ENCODE data around the gene ZDHHC17. TPM values are rescaled to one million over a fixed set of nuclear protein-coding genes. Genes with fewer than 3 reads are reported as not detected.
A peak's percentile ranks its signal among the peaks of the same experiment; 100 is the strongest.

ZDHHC17 gene
- total RNA-seq, 2 experiments from 2014 or later, result 36.4 to 42.6 TPM

- Mint-ChIP-seq H3K36me3 (ENCODE audit: low read depth) (peaks cover 7% of the 10 kb centered on the region), H3K27ac (peak overlapping the region; percentile 64), H3K4me3 (no peak overlapping the region), H3K27me3 (no peaks in the 10 kb centered on the region), H3K9me3 (no peaks in the 10 kb centered on the region), H3K4me1 (ENCODE audit: low read depth) (peaks cover 52% of the 10 kb centered on the region)
- POLR2A ChIA-PET, result interaction anchor here (1.0 to 2.0 kb wide), 2 partner anchors 26 kb away, joined by 3 to 13 read pairs; partner anchors contain the start of gene ZDHHC17
- H3K36me3 ChIP-seq (ENCODE audit: insufficient read depth, low read length), result no peaks in the 10 kb centered on the region
- DNase-seq, result no peak
- no peak for ATAC-seq (ENCODE audit: poor library complexity)
- H3K4me3 ChIP-seq (ENCODE audit: low read length), result no peak overlapping the region
- TF ChIP-seq, protein P1, sequence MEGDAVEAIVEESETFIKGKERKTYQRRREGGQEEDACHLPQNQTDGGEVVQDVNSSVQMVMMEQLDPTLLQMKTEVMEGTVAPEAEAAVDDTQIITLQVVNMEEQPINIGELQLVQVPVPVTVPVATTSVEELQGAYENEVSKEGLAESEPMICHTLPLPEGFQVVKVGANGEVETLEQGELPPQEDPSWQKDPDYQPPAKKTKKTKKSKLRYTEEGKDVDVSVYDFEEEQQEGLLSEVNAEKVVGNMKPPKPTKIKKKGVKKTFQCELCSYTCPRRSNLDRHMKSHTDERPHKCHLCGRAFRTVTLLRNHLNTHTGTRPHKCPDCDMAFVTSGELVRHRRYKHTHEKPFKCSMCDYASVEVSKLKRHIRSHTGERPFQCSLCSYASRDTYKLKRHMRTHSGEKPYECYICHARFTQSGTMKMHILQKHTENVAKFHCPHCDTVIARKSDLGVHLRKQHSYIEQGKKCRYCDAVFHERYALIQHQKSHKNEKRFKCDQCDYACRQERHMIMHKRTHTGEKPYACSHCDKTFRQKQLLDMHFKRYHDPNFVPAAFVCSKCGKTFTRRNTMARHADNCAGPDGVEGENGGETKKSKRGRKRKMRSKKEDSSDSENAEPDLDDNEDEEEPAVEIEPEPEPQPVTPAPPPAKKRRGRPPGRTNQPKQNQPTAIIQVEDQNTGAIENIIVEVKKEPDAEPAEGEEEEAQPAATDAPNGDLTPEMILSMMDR (IDR thresholded peaks at IDR 0.05), result no peak
- CTCF ChIA-PET, result interaction anchor here (1.4 to 2.3 kb wide), 3 partner anchors 27 to 170 kb away, joined by 3 to 24 read pairs (median 6); no protein-coding TSS in a partner anchor
- peaks cover 0 to 3% of the 10 kb centered on the region in 2 experiments for H3K9me3 ChIP-seq (ENCODE audit: control insufficient read depth in 1 of 2, insufficient read depth in 1 of 2, low read length in 2 of 2)
- no peaks in the 10 kb centered on the region for H3K27me3 ChIP-seq (ENCODE audit: control insufficient read depth in 1 of 2, insufficient read depth in 2 of 2, low read length in 2 of 2)
- H3K4me1 ChIP-seq (ENCODE audit: insufficient read depth, low read length), result no peaks in the 10 kb centered on the region
- H3K27ac ChIP-seq (ENCODE audit: low read depth in 1 of 2, low read length in 2 of 2), result no peak overlapping the region
- intact Hi-C loops (cut with DNase I, micrococcal nuclease), result loop anchor here (2.0 to 5.0 kb wide), 3 partner anchors 101 to 1262 kb away; no protein-coding TSS in a partner anchor
Measured at GRCh38 chr12:76789335-76790050, 25.6 kb downstream of the ZDHHC17 start.

DNA sequence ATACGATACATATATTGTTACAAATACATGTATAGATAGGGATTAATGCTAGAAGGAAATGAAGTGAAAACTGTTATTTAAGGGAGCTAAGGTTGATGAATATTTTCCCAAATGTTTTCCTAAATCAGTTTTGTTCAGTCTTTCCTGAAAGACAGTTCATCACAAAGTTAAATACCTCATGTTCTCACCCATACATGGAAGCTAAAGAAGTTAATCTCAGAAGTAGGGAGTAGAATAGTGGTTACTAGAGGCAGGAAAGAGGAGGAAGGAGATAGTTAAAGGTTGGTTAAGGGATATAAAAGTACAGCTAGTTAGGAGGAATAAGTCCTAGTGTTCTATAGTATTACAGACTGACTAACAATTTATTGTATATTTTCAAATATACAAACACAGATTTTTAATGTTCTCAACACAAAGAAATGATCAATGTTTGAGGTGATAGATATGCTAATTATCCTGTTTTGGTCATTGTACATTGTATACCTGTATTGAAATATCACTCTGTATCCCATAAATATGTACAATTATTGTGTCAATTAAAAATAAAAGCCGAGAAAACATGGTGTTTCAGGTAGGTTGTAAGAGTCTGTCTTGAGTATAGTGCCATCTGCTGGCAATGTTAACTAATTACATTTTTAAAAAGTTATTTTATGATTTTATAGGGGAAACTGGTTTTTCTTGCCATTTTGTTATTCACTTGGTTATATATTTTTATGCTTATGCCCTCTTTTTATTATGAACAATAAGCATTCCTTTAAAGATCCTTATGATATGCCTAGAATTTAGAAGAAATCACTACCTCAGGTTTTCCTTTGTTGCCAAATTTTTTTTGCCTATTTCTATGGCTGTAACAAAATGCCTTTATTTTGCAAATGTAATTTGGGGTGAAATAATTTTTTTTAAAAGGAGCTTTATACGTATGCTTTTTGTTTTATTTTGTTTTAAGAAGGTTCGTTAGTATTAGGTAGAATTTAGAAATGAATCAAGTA is 26.9 kb downstream of the ZDHHC17 start:
- Histone ChIP-seq H3K27ac (ENCODE audit: low read depth in 1 of 2, low read length in 2 of 2) (no peak overlapping the region), H3K4me3 (ENCODE audit: low read length) (no peak overlapping the region), H3K36me3 (ENCODE audit: insufficient read depth, low read length) (no peaks in the 10 kb centered on the region), H3K9me3 (ENCODE audit: control insufficient read depth in 1 of 2, insufficient read depth in 1 of 2, low read length in 2 of 2) (peaks cover 0 to 3% of the 10 kb centered on the region in 2 experiments), H3K27me3 (ENCODE audit: control insufficient read depth in 1 of 2, insufficient read depth in 2 of 2, low read length in 2 of 2) (no peaks in the 10 kb centered on the region), H3K4me1 (ENCODE audit: insufficient read depth, low read length) (no peaks in the 10 kb centered on the region)
- CTCF ChIA-PET, result interaction anchor here (0.9 to 2.3 kb wide), 7 partner anchors 9 to 172 kb away, joined by 3 to 24 read pairs (median 4); no protein-coding TSS in a partner anchor
- Mint-ChIP-seq H3K36me3 (ENCODE audit: low read depth) (peaks cover 2% of the 10 kb centered on the region), H3K9me3 (no peaks in the 10 kb centered on the region), H3K27ac (peak overlapping the region; percentile 0), H3K4me1 (ENCODE audit: low read depth) (peaks cover 50% of the 10 kb centered on the region), H3K4me3 (no peak overlapping the region), H3K27me3 (no peaks in the 10 kb centered on the region)
- TF ChIP-seq, protein P1 (IDR thresholded peaks at IDR 0.05), result peak; percentile 87
- peak in 3 of 14 experiments; percentile 48 to 58 (median 53) for DNase-seq
- POLR2A ChIA-PET, result interaction anchor here (2.0 kb wide), 1 partner anchor 27 kb away, joined by 13 read pairs; the partner anchor contains the start of gene ZDHHC17
- peak; percentile 58 for ATAC-seq (ENCODE audit: poor library complexity)
- intact Hi-C loops (cut with DNase I, micrococcal nuclease), result loop anchor here (1.0 to 5.0 kb wide), 5 partner anchors 102 to 1264 kb away; no protein-coding TSS in a partner anchor

- Mint-ChIP-seq H3K4me1 (ENCODE audit: low read depth) (peaks cover 46% of the 10 kb centered on the region), H3K4me3 (no peak overlapping the region), H3K27me3 (no peaks in the 10 kb centered on the region), H3K9me3 (no peaks in the 10 kb centered on the region), H3K36me3 (ENCODE audit: low read depth) (peaks cover 12% of the 10 kb centered on the region), H3K27ac (no peak overlapping the region)
- TF ChIP-seq, protein P1 (IDR thresholded peaks at IDR 0.05), result no peak
- Histone ChIP-seq H3K4me3 (ENCODE audit: low read length) (no peak overlapping the region), H3K4me1 (ENCODE audit: insufficient read depth, low read length) (no peaks in the 10 kb centered on the region), H3K9me3 (ENCODE audit: control insufficient read depth in 1 of 2, insufficient read depth in 1 of 2, low read length in 2 of 2) (no peaks in the 10 kb centered on the region), H3K27ac (ENCODE audit: low read depth in 1 of 2, low read length in 2 of 2) (no peak overlapping the region), H3K36me3 (ENCODE audit: insufficient read depth, low read length) (peaks cover 3% of the 10 kb centered on the region), H3K27me3 (ENCODE audit: control insufficient read depth in 1 of 2, insufficient read depth in 2 of 2, low read length in 2 of 2) (no peaks in the 10 kb centered on the region)
- ChIA-PET CTCF (interaction anchor here (1.3 to 2.8 kb wide), 2 partner anchors 27 to 171 kb away, joined by 3 to 11 read pairs; no protein-coding TSS in a partner anchor), POLR2A (no interaction called here)
- DNase-seq (no peak), ATAC-seq (ENCODE audit: poor library complexity) (no peak)
- intact Hi-C loops (cut with DNase I, micrococcal nuclease), result loop anchor here (5.0 kb wide), 2 partner anchors 219 to 1266 kb away; no protein-coding TSS in a partner anchor
Measured at GRCh38 chr12:76792828-76793227, 28.9 kb downstream of the ZDHHC17 start.

All from CD4-positive, alpha-beta T cell (primary cell).